NCI-H128 (cell line): ENCODE data around the gene SORD.
"Not testable (repeated sequence)": the region's sequence is repeated elsewhere in the genome, so short reads cannot be mapped to it uniquely, and the experiment has no call there.

Experiments used
- DNase-seq: peaks from one replicate; lab custom pipeline; 2025; ENCODE audit not compliant: unreplicated experiment; lab: John Stamatoyannopoulos, UW

Gene SORD

DNA sequence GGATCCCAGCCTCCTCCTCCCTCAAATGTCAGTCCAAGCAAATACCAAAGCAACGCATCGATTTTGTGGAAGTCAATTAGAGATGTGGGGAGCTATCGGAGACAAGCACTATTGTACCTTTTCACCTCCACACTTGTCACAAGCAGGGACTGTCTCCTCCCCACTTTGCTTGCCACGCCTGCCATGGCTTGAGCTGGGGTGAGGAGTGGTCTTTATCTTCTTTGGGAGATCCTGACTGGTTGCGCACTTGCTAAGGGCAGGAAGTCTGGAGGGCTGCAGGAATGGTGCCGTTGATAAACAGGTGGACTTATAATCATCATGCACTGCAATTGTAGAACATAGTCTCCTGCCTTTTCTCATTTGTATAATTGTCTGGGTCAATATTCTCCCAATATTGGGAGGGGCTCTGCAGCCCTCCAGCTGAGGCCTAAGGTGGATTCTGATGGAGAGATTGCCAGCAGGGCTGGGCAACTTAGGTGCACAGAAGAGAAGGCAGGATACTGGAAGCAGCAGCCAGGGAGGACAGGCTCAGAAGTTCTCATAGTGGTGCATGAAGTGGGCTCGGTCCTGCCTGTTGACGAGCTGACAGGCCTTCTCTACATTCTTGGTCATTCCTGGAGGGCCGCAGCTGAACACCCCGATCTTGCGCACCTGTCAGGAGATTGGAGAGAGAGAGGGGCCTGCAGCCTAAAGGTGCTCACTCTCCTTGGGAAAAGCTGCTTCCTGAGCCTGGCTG is 70.8 kb downstream of the SORD start:
- DNase-seq = no peak

DNA sequence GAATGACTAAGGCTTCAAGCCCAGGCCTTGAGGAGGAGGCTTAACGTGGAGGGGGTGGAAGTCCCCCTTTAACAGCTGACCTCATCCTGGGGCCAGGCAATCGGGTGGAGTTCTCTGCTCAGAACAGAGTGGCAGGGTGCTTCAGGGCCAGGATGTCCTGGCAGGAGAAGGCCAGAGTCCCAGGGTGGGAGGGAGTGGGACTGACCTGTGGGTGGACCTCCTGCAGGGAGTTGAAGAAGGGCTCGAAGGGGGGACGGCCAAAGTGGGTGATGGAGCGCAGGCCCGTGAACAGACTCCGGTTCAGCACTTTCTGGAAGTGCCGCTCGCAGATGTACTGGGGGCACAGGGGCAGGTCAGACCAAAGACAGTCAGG is 71.3 kb downstream of the SORD start:
- DNase-seq = no peak

DNA sequence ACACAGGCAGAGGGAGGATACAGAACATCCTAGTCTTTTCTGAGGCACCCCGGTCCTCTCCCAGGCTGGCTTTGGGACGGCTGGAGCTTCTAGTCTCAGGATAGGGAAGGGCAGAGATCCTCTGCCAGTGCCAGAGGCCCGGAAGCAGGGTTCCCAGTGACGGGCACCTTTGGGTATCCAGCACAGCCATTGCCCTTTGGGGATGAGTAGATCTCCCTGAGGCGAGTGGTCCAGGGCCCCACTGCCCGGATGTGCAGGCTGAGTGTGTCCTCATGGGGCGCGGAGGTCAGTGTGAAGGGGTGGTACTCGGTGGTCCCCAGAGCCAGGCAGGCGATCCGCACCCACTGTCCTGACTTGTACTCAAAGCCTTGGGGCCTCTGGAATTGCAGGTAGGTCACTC is 72.7 kb downstream of the SORD start:
- no peak for DNase-seq

DNA sequence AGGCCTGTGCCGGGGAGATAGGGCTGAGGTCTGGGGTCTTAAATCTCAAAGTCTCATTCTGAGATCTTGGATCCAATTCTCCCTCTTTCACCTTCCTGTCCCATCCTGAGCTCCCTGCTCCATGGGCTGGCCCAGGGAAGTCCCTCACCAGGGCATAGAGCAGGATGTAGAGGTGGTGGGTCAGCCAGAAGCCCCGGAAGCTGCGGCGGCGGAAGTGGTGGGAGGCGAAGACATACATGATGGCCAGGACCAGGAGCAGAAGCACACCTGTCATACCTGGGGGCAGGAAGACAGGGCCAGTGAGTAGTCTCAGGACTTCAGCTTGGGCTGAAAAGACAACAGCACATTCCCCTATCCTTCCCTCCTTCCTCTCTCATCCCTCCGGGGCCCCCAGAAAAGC is 74.5 kb downstream of the SORD start:
- no peak for DNase-seq

DNA sequence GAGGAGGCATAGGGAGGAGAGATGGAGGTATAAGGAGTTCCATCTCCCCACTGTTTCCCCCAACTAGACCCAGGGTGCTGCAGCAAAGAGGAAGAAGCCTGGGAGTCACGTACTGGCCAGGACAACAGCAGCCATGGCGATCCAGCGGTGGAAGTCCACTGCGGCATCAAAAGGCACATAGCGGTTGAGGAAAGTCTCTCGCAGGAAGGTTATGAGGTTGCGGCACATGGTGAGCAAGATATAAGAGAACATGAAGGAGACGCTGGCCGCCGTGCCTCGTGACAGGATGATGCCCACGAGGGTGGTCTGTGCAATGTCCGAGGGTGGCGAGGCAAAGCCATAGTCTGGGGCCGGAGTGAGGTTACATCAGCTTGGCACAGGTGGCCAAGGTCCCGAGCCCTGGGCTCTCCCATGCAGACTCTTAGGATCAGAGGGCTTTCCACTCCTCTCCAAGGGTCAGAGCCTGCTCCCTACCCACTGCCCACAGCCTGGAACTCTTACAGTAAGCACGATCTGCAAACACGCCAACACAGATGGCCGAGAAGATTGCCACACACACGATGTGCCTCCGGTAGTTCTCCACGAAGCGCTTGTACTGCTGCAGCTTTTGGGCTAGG is 76.7 kb downstream of the SORD start:
- no peak for DNase-seq

DNA sequence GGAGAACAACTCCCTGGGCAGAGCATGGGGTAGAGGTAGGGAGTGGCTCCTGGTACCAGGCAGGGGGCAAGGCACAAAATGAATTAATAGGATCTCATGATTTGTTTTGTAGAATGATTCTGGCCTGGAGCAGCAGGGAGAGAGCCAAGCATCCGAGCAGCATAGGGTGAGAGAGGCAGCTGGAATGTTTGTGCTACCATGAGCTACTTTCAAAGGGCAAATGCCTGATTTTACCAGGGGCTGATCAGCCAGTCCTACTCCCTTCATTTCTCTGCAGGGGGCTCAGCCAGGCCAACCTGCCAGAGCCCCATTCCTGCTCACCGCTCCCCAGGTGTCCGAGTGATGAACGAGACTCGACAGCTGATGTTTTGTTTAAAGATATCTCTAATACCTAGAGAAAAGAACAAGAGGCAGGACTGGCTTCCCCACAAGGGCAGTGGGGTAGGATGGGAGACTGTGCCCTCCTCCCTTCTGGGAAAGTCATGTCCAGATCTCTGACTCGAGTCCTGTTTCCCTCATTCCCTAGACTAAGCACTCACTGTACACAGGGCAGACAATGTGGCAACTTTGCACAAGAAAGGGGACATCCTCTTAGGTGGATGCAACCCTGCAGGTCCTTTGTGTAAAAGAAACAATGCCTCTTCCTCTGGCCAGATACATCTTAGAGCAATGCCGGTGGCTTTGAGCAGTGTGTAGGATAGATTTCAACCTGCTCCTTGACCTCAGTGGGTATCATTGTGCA is 78.1 kb downstream of the SORD start:
- no peak for DNase-seq

DNA sequence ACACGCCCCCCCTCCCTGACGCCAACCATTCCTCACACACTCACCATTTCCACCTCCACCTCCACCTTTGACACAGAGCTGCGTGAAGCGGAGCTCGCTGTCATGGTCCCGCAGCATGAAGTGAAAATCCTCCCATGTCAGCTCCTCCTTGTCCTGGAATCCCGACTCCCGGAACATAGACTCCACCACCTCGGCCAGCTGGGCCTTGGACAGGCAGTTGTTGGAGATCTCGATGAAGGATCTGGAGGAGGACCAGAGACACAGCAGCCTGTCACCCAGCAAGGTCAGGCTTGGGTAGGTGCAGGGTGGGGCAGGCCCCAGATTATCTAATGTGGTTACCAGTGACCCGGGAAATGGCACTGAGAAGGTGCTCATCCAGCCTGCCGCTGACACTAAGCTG is 78.8 kb downstream of the SORD start:
- no peak for DNase-seq

DNA sequence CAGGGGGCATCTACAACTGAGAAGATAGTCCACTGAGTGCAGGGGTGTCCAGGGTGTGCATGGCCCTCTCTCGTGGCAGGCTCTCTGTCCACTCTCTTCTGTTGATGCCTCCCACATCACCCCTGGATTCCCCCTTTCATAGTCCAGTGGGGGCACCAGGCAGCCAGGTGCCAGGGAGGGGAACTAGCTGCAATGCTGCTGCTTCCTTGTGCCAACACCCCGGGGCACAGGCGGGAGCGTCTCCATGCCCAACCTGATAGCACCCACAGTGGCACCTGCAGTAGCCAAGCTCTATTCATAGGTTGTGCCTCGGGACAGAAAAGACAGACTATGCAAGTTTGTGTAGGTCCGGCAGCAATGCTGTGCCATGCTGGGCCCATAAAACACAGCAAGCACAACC is 79.2 kb downstream of the SORD start:
- DNase-seq = no peak

DNA sequence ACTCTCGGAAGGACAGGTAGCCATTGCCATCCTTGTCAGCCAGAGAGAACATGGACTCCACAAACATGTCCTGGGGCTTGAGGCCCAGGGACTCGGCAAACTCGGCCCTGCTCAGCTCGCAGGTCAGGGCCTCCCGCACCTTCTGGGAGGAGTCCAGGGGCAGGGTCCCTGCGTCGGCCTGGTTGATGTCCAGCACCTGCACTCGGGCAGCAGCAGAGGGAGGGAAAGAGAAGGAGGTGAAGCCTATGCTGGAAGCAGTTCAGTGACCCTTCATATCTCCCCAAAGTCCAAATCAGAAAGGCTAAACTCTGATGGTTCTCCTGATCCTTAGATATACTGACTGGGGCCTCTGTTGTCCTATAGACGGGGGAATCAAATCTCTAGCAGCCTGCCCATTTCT is 81.2 kb downstream of the SORD start:
- not testable (repeated sequence) for DNase-seq

DNA sequence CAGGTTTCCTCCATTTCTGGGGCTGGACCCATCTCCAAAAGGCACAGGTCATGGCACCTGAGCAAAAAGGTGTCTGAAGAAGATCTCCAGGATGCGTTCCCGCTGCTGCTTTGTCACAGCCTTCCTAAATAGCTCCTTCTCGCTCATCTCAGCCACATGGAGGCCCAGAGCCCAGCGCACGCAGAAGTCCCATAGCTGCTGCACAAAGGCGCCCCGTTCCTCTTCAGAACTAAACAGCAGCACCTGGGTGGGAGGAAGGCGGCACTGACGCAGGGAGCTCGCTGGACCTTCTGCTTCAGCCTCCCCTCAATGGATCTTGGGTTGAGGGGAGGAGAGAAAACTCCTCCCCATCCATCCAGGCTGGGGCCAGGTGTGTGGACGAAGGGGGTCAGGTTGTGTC is 82.6 kb downstream of the SORD start:
- DNase-seq = no peak

DNA sequence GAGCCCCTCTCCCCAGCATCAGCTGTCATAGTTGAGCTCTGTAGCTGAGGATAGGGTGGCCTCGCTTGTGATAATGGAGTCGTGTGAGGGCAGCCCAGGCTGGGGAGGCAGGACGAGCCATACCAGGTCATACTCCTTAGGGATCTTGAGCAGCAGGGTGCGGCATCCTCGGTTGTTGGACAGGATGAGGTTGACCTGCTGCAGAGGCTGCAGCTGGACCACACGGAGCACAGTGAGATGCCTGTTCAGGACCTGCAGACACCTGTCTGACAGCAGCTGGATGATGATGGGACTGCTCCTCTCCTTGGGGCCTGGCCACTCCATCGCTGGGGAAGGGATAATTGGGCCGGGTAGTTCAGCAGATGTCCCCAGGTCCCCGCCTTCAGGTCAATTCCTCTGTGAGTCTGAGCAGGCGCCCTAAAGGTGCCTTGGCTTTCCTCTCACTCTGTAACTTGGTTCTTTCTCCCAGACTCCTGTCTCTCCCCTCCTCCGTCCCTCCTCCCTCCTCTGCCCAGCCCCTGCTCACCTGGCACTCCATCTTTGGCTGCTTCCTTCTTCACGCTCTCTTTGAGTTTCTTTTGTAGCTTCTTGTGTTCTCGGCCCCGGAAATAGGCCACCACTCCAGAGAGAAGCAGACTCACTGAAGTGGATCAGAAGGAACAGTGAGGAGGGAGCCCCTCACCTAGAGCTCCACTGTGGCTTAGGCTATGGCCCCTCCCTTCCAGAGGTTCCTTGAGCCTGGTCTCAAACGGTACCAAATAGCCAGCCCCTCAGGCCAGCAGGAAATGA is 83.2 kb downstream of the SORD start:
- no peak for DNase-seq

DNA sequence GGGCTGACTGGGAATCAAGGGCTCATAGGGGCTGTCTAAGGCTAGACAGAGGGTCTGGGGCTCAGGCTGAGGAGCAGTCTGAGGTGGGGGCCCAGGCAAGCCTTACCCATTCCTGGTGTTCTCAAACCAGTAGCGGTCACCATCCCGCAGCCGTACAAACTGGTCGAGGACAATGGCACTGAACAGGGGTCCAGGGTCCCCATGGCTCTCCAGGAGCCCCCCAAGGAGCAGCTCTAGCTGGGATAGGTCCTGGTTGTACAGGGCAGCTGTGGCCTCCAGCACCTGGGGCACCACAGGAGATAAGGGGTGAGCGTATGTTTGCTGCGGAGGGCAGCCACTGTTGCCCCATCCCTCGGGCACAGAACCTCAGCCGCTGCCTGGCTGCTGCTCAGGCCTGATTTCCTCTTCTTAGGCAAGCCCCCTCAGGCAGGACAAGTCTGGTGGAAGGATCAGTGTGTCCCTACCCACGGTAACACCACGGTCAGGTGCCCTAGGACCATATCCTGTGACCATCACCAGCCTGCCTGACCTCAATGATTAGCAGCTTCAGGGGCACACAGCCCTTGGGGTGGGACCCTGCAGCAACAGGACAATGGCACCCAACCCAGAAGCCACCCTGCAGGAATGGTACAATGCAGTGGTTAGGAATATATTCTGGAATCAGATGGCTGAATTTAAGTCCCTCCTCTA is 85.1 kb downstream of the SORD start:
- no peak for DNase-seq

DNA sequence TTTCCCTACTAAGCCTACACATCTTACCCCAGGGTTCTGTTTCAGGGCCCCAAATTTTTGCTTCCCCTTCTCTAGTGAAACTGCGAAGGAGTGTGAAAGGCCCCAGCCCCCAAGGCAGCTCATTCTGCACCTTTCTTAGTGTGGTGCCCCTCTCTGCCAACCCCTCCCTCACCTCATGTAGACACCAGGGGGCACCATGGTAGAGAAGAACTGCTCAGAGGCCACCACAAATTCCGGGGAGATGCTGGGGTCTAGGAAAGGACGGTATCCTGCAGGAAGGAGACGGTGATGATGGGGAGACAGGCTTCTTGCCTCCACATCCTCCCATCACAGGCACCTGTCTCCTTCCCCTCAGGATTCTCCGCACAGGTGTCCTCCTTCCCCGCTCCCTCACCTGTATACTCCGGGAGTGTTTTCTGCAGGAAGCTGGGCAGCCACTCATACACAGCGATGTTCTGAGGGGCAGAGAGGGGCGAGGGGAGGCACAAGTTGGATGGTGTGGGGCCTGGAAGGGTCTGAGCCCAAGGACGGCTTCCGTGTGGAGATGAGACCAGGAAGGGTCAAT is 87.3 kb downstream of the SORD start:
- DNase-seq = no peak

DNA sequence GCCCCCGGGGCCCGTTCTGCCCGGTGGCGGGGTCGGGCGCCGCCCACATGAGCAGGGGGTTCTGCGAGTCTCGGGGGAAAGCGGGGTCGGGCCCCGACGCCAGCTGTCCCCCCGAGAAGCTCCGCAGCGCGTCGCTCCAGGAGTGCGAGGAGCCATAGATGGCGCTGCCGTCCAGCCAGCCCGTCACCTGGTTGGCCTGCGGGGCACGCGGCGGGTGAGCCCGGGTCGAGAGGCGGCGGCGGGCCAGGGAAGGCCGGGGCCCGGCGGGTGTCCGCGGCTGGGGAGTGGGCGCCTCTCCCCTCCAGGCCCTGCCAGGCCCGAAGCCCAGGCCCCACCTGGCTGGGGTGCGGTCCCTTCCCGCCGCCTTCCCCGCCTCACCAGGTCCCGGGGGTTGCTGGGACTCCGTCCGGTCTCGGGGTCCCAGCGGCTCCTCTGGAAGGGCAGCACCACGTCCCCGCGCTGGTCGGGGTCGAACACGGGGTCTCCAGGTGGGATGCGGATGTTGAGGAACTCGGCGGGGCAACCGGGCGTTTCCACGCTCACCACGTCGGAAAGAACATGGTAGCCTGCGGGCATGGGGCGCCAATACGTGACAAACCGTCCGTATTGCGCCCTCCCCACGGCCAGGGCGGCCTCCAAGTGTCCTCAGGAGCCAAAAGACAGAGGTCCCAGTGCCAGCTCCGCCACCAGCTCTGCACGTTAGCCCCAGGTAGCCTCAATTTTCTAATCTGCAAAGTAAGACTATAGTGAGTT is 88.6 kb downstream of the SORD start:
- DNase-seq = no peak

DNA sequence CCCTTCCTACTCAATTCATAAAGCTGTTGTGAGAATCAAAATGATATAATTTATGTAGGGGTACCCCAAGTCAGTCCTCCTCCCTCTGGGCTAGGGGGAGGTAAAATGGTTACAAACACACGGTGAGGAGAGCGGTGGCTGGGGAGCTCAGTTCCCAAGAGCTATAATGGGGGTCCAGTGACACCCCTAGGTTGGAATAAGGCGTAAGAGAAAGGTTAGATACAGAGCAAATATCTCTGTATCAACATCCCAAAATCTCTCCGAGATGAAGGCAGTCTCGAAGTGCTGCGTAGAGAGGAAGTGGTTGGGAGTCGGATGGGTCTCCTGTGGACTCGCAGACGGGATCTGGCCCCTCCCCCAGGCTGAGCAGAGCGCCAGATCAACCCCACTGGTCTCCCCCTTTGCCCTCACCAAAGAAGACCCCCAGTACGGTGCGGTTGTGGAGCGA is 89.2 kb downstream of the SORD start:
- DNase-seq = no peak

DNA sequence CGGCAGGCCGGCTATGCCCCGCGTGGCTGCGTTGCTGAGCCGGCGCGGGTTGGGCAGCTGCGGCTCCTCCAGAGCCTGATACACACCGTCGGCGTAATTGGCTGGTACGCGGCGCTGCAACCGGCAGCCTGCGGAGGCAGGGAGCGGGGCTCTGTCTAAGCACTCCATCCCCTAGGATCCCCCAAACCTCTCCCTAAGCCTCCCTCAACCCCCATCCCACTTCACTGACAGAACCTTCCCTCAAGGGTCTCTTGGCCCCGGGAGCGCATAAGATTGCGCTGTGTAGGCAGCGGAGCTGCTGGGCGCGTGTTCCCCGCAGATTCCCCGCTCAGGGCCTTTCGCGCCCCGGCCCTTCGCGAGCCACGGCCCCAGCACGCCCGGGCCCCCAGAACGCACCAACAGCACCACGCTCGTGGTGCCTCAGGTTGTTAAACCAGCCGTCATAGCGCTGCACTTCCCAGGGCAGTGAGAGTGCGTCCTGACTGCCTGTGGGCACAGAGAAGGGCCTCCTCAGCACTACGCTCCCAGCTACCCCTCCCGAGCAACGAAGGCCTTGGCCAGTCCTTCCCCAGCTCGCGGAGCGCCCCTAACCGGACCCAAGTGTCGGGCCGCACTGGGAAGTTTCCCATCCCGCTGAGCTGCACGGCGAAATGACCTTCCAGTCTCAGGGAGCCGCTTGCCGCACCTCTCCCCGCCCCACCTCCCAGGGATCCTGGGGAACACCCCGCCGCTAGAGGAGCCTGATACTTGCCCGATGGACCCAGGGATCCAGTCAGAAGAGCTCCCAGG is 89.8 kb downstream of the SORD start:
- DNase-seq = no peak

DNA sequence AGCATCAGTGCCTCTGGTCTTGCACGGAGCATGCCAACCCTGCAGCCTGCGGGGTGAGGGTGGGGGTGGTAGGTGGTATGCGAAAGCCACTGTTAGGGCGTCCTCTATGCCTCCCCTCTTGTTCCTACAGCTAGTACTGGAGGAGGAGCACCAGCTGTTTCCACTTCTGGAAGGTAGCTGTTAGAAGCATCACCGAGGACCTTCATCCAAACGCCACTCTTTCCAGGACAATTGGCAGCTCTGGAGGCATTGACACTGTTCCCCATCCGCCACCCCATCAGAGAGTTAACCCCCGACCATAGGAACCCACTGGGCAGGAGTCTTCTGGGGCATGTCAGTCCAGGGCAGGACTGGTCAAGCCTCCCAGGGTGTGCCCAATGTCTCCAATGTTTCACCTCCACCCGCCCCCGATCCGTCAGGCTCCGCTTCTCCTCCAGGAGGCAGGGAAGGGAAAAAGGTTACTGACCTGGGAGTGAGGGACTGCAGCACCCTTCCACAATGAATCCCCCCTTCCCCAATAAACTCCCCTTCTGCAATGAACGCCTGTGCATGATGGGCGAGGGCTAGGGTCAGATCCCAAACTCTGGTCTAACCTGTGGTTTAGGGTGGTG is 90.5 kb downstream of the SORD start:
- DNase-seq = no peak

DNA sequence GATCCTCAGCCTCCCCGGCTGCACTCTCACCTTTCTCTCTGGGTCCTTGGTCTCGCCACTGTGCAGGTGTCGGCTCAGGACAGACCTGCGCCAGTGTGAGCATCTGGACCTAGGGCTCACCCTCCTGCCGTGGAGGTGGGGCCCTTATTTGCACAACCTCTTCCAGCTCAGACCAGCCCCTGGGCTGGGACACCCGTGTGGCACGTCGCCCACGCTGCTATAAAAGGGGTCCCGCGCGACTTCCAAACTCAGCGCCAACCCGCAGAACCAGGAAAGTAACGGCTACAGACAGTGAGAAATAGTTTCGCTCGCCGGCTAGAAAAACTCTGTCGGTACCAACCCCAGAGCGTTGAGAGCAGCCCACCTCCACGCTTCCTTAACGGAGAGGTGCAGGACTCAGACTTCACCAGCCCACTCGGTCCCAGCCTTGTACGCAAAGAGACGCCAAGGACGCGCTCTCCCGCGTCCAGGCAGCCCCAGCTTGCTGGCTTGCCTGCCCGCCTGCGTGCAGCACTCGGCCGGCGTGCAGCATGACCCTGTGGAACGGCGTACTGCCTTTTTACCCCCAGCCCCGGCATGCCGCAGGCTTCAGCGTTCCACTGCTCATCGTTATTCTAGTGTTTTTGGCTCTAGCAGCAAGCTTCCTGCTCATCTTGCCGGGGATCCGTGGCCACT is 91.2 kb downstream of the SORD start, which contains the start of the genes DUOX2 and DUOXA2:
DUOX2 (minus strand) TSS at position 97 of the 675 bp plus-strand sequence. CDS start 761 bp downstream, outside the sequence.
DUOXA2 (plus strand) TSS at position 251 of the 675 bp plus-strand sequence; CDS start at position 531, 280 bp downstream.
- DNase-seq = no peak
